Activated effector memory CD4-positive, alpha-beta T cell treated with anti-CD3 and anti-CD28 coated beads, Interleukin-2, amount 50 U/mL, for 16 hours (primary cell): ENCODE results near the gene TCN2.
"Not testable (repeated sequence)": the region's sequence is repeated elsewhere in the genome, so short reads cannot be mapped to it uniquely, and the experiment has no call there.

Source experiments
- DNase-seq: peaks from one replicate; pipeline ENCODE4 v3.0.0-alpha.2; 2020

The TCN2 gene

DNA sequence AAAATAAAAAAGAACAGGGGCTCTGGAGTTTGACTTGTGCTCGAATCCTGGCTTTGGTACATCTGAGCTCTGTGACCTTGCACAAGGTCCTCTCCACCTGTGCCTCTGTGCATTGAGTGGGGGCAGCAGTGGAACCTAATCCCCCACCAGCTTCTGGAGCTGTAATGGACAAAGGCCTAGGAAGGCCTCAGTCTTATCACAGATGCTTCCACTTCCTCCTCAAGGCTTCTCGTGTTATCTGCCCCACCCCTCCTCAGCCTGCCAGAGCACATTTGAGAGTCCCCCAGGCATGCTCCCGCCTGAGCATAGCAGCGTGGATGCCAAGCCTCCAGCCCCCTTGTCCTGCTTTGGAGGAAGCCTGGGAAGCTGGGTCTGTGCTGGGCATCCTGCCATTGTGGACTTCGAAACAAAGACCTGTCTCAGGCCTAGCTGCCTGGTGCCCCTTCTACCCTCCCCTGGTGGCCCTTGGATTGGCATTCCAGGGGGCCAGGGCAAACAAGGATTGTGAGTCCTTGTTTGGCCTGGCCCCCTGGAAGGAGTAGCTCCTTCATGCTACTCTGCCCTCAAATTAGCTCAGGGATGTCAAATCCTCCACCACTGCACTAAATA, 43.6 kb downstream of the TCN2 start:
- no peak for DNase-seq

DNA sequence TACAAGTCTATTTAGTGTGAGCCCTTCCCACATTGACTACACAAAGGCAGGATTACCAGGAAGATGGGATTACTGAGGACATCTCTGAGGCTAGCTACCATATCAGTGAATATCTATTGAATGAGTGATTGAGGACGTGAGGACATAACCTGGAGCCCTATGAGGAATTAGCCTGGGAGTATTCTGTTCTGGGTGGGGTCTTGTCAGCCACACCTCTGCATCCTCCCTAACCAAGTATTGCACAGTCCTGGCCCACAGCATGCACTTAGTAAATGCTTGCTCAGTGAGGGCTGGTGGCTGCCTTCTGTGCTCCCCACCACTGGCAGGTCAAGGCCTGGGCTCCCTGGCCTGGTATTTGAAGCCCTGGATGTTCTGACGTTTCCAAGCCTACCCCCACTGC, 45.9 kb downstream of the TCN2 start:
- DNase-seq, result no peak

GRCh38 chr22:30654361-30654760, 47.4 kb downstream of the TCN2 start:
- no peak for DNase-seq

DNA sequence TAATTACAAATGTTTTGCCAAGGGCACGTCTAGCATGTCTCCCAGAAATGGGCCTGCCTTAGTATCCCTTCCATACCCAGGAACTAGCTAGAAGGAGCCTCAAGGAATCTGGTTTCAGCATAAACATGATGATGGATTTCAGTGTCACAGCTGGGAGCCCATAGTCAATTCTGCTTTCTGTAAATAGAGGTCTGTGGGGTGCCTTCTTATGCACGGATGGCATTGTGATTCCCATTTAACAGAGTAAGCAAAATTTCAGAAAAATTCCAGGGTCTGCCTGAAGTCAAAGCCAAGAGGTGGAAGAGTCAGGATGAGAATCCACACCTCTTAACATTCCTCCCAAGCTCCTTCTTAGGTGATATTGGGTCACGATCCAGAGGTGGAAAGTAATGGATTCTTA, 48.6 kb downstream of the TCN2 start:
- no peak for DNase-seq

- no peak for DNase-seq
Observed at GRCh38 chr22:30662040-30662439, 55.1 kb downstream of the TCN2 start.

DNA sequence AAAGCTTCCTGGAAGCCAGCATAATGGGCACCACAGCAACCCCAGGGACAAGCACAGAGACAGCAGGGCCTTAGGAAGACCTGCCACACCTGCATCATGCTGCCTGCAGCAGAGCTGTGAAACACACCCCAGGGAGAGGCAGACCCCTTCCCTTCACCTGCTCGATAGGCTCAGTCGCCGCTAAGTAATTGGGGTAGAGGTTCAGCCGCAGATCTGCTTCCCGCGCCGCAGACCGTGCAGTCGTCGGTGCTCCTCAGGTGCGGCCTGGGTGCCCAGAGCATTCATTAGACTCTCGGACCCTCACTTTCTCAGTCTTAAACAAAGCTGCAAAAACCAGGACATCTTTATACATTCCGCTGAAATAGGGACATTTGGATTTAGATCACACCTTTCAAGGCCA, 57.8 kb downstream of the TCN2 start:
- no peak for DNase-seq

DNA sequence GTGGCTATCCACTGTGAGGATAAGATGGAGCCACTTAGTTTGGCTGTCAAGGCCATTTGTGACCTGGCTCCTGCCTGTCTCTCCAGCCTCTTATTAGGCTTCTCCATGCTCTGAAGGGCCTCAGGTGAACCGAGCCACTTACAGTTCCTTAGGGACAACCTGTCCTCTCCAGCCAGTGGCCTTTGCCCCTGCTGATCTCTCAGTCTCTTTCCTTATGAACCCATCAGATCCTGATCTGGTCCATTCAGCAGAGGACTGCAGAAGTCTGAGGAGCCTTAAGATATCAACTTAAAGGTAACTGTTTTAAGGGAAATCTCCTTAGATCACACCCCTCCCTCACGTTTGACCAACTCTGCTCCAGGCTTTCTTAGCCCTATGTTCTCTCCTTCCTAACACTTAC, 58.3 kb downstream of the TCN2 start:
- no peak for DNase-seq

GRCh38 chr22:30665786-30666185, 58.8 kb downstream of the TCN2 start:
- no peak for DNase-seq

- no peak for DNase-seq
Observed at GRCh38 chr22:30667107-30667493, 60.1 kb downstream of the TCN2 start.

DNA sequence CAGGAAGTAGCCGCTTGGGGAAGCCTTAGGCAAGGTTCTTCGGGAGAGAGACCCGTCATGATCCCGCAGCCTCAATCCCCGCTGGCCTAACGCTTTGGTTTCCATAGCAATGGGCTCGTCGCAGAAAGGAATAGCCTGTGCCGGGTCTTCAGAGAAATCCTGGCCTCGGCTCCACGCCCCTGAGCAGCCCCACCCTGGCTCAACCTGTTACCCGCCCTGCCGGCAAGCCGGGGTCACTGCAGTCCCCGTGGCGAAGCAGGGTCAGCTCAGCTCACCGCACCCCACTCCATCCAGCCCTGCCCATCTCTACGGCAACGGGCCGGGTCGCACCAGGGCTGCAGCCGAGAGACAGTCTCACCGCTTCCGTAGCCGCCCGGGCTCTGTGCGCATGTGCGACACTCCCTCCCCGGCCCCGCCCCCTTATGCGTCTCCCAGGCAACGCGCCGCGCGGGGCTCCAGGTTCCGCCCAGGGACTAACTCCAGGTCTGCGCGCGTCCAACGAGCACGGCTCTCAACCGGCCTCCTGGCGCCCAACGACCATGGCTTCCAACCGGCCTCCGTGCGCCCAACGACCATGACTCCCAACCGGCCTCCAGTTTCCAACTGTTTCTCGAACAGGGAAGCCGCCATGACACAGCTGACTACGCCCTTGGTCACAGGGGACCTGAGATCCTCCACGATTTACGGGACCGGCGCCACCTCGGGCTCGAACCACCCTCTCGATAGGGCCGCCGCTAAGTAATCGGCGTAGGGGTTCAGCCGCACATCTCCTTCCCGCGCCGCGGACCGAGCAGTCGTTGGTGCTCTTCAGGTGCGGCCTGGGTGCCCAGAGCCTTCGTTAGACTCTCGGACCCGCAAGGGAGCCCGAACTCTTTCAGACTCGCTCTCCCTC, 60.8 kb downstream of the TCN2 start, which contains the start of gene DUSP18:
Gene DUSP18, minus strand, starts transcription at position 382 of the 892 bp plus-strand sequence. CDS start 3,872 bp downstream, outside the sequence.
- DNase-seq, result peak; percentile 98

- no peak for DNase-seq
Observed at GRCh38 chr22:30668386-30668710, 61.4 kb downstream of the TCN2 start.

GRCh38 chr22:30671071-30671470, 64.1 kb downstream of the TCN2 start:
- DNase-seq, result no peak

DNA sequence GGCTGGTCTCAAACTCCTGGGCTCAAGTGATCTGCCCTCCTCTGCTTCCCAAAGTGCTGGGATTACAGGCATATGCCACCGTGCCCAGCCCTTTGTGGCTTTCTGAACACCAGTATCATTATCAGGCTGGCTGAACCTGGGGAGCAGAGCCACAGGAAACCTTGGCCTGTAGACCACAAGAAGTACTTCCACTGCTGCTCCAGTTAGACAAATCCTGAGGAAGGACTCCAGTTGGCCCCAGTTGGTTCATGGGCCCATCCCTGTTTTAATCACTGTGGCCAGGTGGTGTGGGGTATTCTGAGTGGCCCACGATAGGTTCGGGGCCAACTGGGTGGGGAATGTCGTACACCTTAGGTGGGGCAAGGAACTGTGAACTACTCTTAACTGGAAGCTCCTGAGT, 66.2 kb downstream of the TCN2 start:
- DNase-seq, result no peak

- no peak for DNase-seq
Observed at GRCh38 chr22:30674482-30674881, 67.5 kb downstream of the TCN2 start.

DNA sequence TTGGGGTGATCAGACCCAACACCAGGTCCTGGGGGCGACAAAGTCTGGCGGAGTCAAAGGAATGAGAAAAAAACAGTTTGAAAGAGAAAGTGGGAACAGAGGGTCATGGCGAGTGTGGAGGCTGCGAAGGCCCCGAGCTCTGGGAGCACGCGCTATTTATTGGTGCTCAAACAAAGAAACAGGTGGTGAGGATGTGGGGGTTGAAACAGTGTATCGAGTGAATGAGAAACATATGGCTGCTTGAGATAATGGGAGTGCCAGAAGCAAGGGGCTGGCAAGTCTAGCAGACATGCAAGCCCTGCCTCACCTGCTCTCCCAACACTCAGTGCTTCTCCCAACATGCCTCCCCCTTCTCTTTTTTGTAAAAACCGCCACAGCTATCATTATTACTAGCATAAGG, 68.5 kb downstream of the TCN2 start:
- no peak for DNase-seq

DNA sequence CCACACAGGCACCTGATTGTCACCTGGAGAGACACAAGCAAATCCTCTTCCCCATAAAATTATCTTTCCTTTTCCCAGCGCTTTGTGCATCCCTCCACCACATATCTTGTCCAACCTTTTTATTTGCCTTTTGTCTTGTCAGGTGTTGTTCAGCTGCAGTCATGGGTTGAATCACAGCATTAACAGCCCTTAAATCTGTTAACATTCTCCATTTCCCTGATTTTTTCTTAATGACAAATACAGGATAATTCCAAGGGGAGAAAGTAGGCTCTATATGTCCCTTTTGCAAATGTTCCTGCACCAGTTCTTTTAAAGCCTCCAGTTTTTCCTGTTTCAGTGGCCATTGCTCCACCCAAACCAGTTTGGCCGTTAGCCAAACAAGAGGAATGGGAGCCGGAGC, 69.6 kb downstream of the TCN2 start:
- DNase-seq, result not testable (repeated sequence)
